GM20431 (cell line): ENCODE measurements around the gene ASCC3.
"Not testable (repeated sequence)": the region's sequence is repeated elsewhere in the genome, so short reads cannot be mapped to it uniquely, and the experiment has no call there.

Experiments
- in situ Hi-C: fragments of 300-500 bp; cut with MseI, MboI; formaldehyde crosslinking; loops from one replicate; pipeline ENCODE4 v1.15.0; 2020; ENCODE audit warnings: low sequenced_read_pairs; ENCODE audit not compliant: unreplicated experiment

Gene ASCC3

DNA sequence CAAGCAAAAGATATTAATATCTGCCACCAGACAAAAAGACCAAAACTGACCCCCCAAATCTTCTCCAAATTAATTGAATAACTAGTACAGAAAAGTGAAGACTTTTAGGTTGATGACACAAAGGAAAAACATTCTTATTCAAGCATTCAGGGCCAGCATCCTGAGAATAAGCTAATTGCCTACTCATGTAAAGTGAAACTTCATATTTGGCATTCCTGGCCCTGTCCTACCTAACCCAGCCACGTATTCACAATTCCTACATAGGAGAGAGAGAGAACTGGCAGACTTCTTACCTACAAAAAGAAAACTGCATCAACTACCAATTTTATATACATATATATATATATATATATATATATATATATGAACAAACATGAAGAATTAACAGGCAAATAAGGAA lies 4.9 kb upstream of the ASCC3 start:
- in situ Hi-C loops = no loop called here

- in situ Hi-C loops = no loop called here
Observed at GRCh38 chr6:100883347-100883746, 2.2 kb upstream of the ASCC3 start.

DNA sequence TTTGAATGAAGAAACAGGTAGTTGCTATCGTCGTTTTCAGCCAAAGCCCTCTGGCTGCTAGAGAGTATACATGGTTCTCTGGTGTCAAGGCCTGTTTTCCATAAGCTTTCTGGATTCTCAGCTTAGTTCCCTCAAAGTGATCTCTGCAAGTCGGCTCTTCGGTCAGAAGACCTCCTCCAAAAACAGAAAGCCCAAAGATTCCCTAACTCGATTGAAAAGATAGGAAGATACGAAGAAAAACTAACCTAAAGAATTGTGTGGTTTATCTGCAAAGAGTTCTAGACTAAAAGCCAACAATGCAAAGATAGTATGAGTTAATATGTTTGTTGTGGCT lies 545 bp upstream of the ASCC3 start:
- in situ Hi-C loops = no loop called here

GRCh38 chr6:100880149-100880852 lies 828 bp downstream of the ASCC3 start:
- in situ Hi-C loops = no loop called here

- in situ Hi-C loops = no loop called here
Observed at GRCh38 chr6:100879317-100879716, 1.8 kb downstream of the ASCC3 start.

DNA sequence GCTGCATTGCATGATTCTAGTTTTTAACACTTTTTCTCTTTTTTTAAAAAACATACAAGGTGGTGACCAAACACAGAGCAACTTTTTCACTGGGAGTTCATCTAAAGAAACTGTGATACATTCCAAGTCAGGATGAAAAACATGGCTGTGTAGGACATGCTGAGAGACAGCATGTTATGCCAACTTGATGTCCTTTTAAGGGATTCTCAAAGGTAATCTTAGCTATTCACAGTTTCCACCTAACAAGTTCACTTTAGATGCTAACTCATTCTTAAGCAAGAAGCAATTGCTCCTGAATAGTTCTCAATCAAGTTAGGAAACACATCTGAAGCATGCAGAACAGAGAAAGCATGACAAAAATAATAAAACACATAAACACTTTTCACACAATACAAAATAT lies 3.3 kb downstream of the ASCC3 start:
- in situ Hi-C loops = no loop called here

DNA sequence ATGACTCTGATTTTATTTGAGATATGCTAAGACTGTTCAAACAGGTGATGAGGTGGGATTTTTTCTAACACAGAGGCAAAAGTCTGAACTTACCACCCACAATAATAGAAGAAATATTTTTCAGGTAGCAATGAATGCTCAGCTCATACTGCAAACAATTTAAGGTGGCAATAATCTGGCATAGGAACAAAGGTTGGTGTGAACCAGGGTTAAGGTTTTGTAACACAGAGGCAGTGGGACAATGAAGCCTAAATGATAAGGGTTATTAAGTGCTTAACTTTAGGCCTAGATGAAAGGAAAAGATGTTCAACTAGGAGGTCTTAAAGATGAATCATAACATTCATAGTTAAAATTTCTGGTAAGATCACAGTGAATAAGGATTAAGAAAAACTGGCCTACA lies 4.9 kb downstream of the ASCC3 start:
- in situ Hi-C loops = no loop called here

- in situ Hi-C loops = no loop called here
Observed at GRCh38 chr6:100865525-100865924, 15.6 kb downstream of the ASCC3 start.

GRCh38 chr6:100862063-100862462 lies 19.1 kb downstream of the ASCC3 start:
- in situ Hi-C loops = no loop called here

GRCh38 chr6:100856146-100856545 lies 25.0 kb downstream of the ASCC3 start:
- in situ Hi-C loops = no loop called here

DNA sequence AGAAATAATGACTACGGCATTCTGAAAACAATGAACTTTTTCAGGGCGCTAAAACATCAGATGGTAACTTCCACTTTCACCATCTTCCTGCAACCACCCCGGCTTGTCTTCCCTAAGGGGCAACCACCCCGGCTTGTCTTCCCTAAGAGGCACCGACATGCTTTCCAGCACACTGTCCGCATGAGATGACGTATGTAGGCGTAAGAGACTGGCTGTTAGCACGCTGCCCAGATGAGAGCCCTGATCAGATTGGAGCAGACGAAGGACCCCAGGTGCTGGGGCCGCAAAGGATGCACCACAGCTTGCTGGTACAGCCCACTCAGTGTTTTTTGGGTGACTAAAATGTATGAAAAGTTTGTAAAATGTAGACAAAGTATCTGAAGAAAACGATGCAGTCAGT lies 29.3 kb downstream of the ASCC3 start:
- in situ Hi-C loops = no loop called here

- in situ Hi-C loops = no loop called here
Observed at GRCh38 chr6:100850174-100850573, 31.0 kb downstream of the ASCC3 start.

DNA sequence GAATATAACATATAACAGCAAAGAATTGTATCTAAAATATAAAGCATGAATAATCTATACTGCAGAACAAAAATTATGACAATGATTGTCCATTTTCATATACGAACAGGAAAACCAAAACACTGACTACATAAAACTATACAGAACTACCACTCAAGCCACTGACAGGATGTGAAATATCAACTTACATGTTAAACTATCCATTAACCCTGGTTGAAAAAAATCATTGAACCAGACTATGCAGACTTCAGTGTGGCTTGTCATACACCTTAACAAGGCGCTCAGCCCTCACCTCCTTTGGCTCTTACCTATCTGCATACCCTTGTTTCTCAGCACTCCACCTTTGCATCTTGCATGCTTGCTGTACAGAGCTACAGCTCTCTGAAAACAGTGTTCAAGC lies 34.9 kb downstream of the ASCC3 start:
- in situ Hi-C loops = no loop called here

DNA sequence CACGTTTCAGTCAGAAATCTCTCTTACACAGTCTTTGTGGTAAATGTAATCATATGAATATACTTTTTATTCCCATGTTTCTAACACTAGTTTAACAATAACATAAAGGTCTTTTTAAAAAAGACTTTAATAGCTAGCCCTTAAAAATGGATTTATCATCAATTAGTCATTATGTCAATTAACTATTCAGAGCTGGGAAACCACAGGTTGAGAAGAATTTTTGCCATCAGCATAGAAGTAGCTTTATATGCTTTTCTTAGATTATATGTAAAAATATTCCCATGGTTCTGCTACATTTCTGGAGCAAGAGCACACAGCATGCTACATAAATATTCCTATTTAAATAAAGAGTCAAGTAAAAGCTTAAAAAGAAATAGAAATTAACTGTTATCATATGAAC lies 35.5 kb downstream of the ASCC3 start:
- in situ Hi-C loops = no loop called here

- in situ Hi-C loops = no loop called here
Observed at GRCh38 chr6:100839419-100839818, 41.7 kb downstream of the ASCC3 start.

GRCh38 chr6:100838011-100838410 lies 43.1 kb downstream of the ASCC3 start:
- in situ Hi-C loops = no loop called here

DNA sequence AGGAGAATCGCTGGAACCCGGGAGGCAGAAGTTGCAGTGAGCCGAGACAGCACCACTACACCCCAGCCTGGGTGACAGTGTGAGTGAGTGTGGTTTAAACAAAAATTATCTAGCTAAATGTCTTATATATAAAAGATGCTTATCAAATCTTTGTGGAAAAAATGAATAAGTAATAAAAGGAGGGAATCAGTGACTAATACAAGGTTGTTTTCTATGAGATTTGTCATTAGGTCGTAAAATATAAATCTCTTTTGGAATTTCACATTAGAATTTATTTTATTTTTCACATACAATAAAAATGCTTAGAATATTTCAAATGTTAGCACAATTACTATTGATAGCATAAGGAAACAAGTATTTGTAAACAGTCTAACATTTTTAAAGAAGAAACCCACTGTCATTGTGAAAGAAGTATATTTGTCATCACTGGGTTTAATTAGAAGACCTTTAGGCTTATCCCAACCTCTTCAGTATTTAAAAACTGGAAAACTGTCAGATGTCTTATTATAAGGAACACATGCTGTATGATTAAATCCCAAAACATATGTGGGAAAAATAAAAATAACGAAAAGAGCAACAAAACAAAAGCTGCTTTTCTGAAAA lies 47.1 kb downstream of the ASCC3 start:
- in situ Hi-C loops = no loop called here

DNA sequence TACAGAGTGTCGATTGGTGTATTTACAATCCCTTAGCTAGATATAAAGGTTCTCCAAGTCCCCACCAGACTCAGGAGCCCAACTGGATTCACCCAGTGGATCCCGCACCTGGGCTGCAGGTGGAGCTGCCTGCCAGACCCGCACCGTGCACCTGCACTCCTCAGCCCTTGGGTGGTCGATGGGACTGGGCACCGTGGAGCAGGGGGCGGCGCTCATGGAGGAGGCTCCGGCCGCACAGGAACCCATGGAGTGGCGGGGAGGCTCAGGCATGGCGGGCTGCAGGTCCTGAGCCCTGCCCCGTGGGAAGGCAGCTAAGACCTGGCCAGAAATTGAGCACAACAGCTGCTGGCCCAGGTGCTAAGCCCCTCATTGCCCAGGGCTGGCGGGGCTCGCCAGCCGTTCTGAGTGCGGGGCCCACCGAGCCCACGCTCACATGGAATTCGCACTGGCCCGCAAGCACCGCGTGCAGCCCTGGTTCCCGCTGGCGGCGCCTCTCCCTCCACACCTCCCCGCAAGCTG lies 52.0 kb downstream of the ASCC3 start:
- in situ Hi-C loops = not testable (repeated sequence)

- in situ Hi-C loops = no loop called here
Observed at GRCh38 chr6:100823041-100823440, 58.1 kb downstream of the ASCC3 start.

- in situ Hi-C loops = no loop called here
Observed at GRCh38 chr6:100818066-100818465, 63.1 kb downstream of the ASCC3 start.

- in situ Hi-C loops = no loop called here
Observed at GRCh38 chr6:100810015-100810414, 71.1 kb downstream of the ASCC3 start.

DNA sequence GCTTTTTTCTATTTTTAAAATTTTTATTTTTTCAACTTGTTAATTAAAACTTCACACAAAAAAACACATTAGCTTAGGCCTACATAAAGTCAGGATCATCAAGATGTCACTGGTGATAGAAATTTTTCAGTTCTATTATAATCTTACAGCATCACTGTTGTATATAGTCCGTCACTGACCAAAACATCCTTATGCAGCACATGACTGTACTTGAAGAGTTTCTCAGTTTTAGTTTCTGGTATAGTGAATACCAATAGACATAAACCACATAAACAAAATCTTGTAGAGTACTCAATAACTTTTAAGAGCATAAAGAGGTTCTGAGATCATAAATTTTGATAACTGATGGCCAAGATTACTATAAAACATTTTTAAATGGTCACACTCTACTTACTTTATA lies 71.8 kb downstream of the ASCC3 start:
- in situ Hi-C loops = no loop called here
